Cerebellar nuclear complex (tissue), 1 donor: ENCODE measurements around the gene RCOR1.
"Not testable (repeated sequence)": the region's sequence is repeated elsewhere in the genome, so short reads cannot be mapped to it uniquely, and the experiment has no call there.

Experiments used
- DNase-seq, 2 experiments: peaks; one replicate each; lab custom pipeline; 2025; lab: John Stamatoyannopoulos, UW

The RCOR1 gene

DNA sequence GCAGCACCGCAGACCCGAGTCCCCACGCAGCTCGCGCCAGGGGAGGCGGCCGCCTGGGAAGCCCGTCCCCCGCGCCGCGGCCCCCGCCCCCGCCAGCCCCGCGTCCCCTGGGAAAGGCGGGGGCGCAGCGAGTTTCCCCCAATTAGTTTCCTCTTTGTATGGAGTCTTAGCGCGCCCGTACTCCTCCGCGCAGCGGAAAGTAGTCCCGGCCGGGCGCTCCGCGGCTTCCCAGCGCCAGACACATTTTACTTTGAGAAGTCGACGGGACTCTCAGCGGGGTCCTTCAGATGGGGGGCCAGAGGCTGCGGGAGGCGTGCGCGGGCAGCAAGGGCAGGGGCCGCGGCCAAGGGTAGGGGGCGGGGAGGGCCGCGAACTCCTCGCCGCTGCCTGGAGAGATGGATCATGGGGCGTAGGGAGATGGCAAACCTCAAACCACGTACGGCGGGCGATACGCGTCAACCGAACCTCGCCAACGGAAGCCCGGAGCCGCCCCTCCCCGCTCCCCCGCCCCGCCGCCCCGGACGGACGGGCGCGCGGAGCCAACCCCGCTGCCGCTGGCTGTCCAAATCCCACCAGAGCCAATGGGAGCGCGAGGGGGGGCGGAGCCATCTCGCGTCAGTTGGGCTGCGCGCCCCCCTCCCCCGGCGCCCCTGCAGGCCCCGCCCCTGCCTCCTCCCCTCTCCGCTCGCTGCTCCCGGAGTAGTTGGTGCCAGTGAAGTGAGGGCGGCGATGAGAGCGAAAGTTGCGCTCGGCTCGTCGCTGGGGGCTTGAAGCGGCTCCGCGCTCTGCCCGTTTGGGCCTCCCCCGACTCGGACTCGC, at the start of gene RCOR1:
Gene RCOR1 (plus strand): TSS at position 706 of the 819 bp plus-strand sequence. CDS start 238 bp downstream, outside the sequence.
- peak; percentile 56 to 93 for DNase-seq

DNA sequence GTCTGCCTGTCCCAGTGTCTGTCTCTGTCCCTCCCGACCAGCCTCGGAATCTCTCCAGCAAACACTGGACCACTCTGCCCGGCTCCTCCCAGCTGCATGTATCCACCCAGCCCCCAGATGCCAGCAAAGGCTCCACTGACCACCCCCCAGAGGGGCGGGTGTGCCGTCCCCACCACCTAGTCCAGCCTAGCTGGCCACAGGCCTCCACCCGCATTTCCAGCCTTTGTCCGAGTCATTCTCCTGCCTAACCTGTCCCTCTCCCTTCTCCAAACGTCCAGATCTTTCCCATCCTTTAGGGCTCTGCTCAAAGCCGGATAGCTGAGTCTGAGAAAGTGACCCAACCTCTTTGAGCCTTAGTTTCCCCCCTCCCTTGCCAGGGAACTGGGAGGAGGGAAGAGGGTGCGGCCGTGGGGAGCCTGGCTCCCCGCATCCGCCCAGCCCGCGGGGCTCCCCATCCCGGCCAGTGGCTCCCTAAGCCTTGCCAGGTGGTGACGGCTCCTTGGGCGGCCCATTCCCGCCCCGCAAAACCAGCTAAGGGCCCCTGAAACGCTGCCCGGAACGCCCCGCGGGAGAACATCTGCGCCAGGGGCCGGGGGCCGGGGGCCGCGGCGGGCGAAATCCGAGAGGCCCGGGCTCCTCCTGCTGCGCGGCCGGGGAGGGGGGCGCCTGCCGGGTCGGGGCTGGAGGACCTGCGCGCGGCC, 48.3 kb upstream of the RCOR1 start:
- DNase-seq = no peak

DNA sequence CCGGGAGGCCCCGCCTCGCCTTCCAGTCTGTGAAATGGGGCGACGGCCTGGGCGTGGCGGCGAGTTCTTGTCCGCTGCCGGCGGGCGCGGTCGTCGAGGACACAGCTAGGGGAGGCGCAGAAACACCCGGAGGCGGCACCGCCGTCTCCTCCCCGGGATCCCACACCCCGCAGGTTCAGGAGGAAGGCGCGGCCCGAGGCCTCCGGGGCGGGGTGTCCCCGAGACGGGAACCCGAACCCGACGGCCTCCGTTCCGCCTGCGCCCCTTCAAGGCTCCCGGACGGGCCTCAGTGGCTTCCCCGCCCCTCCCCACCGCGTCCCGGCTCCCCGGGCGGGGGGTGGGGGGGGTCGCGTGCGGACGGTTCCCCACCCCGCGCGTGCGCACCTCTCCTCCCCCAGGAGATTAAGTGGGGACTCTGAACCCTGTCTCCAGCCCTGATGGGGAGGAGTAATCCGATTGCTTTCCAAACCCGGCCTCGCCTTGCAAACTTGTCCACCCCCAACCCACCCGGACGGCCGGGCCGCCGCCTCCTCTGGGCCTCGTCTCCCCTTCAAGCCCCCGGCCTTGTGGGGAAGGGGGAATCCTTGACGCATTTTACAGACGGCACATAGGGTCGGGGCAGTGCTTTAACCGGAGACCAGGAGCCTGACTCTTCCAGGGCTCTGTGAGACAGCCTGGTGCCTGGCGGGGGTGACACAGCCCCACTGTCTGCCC, 47.5 kb upstream of the RCOR1 start:
- DNase-seq = no peak

DNA sequence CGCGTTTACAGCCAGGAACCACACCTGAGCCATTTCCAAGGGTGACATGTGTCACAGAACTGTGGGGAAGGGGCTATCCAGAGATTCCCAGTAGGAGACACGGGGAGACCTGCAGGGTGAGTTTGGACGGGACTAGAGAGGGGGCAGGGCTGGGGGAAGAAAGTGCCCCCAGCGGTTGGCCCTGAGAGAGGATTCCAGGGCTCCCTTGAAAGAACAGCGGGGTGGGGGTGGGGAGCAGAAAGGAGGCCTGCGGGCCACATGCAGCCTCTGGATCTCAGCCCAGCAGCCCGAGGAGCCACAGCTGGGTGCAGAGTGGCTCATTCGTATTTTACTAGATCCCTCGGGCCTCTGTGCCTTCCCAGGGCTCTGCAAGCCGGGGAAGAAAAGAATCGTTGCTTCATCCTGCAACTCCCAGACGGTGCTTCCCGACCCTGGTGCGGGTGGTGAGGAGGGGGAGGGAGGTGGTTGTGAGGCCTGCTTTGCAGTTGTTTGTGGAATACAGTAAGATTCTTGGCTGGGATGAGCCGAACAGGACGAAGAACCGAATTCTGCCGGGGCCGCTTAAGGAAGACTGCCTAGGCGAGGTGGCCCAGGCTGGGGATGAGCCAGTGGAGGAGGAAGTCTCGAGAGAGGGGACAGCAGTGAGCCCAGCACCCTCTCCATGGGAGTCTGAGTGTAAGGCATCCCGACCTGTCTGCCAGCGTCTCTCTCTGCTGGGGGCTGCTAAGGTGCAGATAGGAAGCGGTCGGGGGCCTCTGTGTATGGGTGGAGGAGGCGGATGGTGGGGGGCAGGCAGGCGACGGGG, 46.8 kb upstream of the RCOR1 start:
- no peak for DNase-seq

DNA sequence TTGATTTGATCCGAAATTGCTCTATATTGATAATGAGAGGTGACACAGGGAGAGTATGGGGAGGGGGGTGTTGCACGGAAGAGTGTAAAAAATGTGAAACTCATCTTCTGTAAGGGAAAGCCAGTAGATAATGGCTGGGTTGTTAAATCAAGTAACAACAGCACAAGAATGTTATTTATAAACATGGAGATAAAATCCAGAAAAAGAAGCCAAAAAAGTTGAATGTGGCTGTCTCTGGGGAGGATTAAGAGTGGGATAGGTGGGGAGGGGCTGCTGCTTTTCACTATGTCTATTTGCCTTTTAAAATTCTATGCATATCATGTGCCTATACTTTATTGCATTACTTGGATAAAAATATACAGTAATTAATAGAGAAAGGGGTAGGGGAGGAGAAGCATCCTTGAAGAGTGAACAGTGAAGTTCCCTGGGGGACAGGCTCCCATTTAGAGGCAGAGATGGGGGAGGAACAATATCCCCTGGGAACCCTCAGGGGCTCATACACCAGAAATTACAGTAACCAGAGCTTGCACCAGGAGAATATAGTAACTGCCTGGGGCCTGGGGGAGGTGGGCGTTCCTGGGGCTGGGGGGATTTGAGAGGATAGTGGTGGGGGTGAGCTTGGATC, 43.7 kb upstream of the RCOR1 start:
- DNase-seq = no peak

DNA sequence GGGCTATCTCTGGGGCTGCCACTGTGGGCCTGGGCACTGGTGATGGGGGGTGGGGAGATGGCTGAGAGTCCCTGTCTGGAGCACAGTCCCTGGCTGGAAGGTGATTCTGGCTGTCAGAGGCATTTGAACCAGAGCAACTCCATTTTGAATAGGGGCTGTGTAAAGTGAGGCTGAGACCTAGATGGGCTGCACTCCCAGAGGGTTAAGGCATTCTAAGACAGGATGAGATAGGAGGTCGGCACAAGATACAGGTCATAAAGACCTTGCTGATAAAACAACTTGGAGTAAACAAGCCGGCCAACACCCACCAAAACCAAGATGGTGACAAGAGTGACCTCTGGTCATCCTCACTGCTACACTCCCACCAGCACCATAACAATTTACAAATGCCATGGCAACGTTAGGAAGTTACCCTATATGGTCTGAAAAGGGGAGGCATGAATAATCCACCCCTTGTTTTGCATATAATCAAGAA, 41.5 kb upstream of the RCOR1 start:
- not testable (repeated sequence) for DNase-seq

DNA sequence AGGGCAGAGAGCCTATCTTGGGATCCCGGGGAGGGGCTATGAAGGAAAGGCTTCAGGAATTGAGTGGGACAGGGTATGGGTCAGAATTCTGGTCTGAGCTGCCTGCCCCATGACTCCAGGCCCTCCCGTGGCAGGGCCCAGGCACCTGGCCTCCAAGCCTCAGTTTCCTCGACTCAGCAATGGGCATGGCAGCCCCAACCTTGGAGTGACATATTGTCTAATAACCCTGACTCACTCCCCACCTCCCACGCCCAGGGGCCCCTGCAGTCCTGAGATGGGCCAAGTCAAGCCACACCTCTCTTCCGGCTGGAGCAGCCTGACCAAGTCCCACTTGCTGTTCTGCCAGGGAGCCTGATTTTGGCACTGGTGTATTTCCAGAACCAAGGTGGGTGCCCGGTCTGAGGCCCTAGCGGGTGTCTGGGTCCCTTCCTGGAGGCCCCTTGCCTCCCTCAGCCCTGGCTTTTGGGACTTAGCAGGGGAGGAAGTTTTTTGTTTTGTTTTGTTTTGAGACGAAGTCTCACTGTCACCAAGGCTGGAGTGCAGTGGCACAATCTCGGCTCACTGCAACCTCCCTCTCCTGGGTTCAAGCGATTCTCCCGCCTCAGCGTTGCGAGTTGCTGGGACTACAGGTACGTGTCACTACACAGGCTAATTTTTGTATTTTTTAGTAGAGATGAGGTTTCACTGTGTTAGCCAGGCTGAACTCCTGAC, 40.3 kb upstream of the RCOR1 start:
- DNase-seq = no peak

DNA sequence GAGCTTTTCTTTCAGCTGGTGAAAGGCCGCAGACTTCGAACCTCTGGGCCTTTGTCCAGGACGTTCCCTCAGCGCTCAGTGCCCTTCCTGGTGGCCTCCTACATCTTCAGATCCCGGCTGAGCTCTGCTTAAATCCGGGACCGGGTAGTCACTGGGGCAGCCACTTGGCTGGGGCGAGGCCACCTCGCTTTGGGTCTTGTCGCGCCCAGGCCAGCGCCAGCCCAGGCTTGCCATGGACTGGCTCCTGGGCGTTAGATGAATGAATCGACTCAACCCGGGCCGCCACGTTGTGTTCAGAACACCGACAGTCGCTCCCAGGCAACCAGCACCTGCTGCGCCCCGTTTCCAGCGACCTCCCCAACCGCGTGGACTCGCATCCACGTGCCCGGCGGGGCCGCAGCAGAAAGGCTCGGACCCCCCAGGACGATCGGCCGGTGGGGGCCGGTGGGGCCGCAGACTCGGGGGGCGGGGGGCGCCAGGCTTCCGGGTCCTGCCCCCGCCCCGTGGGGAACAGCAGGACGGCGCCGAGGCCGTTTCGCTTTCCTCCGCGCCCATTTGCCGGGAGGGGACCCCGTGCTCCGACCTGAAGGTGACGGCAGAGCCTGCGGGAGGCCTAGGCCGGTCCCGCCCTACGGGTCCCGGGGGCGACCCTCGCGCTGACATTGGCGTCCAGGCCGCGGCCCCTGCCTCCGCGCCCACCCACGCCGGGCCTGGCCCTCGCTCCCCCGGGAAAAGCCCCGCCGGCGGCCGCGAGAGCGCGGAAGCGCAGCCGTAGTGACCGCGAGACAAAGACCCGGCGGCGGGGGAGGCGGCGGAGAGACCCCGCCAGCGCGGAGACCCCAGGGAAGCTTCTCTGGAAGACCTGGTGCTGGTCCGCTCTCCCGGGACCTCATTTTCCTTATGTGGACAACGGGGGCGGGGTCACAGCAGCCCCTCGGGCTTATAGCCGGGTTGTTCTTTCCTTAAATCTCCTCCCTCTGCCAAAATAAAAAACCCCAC, 37.3 kb upstream of the RCOR1 start:
- DNase-seq = no peak

DNA sequence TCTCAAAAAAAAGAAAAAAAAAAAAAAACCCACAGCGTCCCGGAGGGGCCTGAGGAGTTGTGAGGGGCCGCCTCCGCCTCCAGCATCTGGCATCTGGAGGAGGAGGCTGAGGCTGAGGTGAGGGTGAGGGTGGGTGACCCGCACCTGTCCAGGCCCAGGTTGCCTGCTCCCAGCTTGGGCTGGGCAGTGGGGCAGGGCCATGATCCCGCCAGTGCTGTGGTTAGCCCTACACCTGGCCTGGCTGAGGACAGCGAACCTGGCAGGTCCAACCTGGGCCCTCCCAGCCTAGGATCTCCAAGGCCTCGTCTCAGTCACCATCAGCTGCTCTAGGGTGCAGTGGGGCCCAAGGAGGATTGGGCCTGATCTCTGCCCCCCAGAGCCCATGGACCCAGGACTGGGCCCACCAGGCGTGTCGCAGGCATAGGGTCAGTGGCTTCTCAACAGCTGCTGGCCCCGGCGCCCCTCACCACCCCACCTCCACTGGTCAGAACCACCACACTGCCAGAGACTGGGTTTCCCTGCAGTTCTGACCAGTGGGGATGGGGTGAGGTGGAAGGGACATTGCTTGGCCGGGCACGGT, 36.3 kb upstream of the RCOR1 start:
- DNase-seq = no peak

DNA sequence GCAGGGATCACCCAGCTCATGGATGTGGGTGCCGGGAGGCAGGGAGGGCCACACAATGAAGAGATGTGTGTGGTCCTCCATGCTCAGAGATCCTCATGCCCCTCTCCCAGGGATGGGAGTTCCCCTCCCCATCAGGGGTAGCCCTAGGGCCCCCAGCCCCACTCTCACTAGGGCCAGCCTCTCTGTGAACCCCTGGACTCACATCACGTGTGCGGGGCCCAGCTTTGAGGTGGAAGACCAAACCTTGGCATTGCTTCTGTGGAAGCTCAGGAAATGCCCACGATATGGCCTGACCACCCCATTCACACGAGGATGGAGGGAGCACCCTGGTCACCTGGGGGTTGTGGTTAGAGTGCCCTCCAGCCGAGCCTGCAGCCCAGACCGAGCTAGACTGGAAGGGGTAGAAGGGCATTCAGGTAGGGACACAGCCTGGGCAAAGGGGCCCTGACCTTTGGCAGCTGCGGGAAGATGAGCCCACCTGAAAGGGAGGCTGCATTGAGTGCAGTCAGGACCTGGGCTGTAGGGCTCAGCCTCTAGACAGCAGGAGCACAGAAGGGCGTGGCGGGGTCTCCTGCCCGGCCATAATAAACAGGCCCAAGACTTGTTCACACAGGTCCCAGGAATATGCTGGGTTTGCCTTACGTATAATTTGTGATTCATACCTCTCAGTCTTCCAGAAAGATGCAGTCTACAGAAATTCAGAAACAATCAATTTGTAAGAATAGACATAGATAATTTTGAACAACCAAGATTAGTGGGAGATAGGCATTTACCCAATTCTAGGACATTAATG, 34.8 kb upstream of the RCOR1 start:
- no peak for DNase-seq

DNA sequence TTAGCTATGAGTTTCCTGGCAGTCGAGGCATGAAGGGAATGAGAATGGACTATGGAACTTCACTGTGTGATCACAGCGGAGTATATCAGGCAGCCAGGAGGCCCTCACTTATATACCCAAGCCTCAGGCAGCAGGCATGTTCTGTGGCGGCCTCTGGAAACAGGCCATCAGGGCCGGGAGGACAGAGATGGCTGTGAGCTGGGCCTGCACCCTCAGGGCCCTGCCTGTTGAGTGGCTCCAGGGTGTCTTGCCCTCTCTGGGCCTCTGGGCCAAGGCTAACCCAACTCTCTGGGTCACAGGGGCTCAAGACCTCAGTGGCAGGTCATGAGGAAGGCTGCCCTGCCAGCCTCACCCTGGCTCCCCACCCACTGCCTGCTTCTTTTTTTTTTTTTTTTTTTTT, 33.9 kb upstream of the RCOR1 start:
- DNase-seq = no peak

DNA sequence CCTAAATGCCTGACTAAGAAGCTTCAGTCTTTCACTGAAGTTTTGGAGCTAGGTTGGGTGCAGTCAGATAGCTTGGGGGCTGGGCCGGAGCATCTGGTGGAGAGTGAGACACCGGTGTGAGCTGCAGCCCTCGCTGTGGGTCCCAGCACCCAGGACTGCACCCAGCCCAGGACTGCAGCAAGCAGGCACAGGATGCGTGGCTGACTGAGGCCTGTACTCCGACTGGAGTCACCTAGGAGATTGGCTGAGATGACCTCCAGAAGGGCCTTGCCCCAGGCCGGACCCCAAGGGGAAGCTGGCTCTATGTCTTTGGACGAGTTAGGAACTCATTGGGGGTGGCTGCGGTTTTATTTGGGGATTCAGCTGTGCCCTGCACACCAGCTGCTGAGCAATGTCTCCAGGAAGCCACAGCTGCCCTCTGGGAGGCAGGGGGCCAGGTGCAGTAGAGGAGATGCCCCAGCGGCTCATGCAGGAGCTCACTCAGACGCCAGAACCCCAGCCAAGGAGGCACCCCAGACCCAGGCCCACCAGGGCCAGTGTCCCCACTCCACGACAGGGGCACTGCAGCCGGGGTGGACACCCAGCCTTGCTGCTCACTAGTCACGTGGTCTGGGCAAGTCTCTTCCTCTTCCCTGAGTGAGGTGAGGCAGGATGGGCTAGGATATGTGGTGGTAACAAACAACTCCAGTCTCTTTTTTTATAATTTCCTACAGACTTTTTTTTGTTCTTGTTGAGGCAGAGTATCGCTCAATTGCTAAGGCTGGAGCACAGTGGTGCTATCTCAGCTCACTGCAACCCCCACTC, 31.8 kb upstream of the RCOR1 start:
- DNase-seq = no peak

DNA sequence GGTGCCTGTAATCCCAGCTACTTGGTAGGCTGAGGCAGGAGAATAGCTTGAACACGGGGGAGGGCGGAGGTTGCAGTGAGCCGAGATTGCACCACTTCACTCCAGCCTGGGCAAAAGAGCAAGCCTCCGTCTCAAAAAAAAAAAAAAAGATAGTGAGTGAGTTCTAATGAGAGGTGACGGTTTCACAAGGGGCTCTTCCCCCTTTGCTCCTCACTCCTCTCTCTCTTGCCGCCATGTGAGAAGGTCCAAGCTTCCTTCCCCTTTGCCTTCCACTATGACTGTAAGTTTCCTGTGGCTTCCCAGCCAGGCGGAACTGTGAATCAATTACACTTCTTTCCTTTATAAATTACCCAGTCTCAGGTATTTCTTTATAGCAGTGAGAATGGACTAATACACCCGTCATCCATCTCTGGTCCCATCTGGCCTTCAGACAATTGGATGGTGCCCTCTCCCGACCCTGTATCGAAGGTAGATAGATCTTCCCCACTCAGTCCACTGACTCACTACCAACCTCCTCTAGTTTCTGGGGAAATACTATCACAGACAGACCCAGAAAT, 27.0 kb upstream of the RCOR1 start:
- no peak for DNase-seq

DNA sequence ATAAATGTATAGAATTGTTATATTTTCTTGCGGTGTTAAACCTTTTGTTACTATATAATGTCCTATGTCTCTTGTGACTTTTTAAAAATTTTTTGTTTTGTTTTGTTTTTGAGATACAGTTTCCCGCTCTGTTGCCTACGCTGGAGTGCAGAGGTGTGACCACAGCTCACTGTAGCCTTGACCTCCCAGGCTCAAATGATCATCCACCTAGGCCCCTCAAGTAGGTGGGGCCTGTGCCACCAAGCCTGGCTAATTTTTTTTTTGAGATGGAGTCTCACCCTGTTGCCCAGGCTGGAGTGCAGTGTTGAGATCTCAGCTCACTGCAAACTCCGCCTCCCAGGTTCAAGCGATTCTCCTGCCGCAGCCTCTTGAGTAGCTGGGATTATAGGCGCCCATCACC, 26.5 kb upstream of the RCOR1 start:
- no peak for DNase-seq

DNA sequence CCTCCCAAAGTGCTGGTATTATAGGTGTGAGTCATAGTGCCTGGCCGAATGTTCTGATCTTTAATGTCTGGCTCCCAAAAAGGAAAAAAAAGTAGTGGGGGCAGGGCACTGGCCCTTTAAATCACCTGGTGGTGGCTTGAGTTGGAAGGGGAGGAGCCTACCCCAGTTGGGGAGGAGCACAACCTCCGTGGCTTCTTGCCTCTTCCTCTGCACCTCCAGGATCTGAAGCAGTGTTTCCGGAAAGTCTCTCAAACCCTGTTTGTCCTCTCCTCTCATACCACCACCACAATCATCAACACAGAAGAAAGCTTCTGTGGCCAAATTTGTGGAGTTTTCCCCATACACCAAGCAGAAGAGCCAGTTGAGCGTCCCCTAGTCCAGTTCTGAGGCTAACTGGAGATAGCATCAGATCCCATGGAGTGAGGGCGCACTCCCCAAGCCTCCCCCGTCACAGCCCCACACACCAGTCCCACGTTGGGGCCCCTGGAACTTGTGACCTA, 24.3 kb upstream of the RCOR1 start:
- DNase-seq = no peak

DNA sequence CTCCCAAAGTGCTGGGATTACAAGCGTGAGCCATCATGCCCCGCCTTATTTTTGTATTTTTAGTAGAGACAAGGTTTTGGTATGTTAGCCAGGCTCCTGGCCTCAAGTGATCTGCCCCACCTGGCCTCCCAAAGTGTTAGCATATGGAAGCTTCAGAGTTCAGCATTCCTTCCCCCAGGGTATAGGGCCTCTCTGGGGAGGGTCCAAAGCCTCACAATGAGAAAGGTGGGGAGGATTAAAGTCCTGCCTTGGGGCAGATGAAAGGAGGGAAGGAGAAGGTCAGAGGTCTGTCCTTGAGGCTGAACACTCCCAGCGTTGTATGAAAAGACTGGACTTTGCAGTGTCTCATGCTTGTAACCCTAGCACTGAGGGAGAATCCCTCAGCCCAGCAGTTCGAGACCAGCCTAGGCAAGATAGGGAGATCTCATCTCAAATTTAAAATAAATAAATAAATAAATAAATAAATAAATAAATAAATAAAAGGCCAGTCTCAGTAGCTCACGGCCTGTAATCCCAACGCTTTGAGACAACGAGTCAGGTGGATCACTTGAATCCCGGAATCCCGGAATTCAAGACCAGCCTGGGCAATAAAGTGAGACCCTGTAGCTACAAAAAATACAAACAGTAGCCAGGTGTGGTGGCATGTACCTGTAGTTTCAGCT, 22.0 kb upstream of the RCOR1 start:
- DNase-seq = no peak
